Lower lobe of right lung (tissue), 2 donors: Measurements from ENCODE around the gene OR52D1. TPM values are rescaled to one million over a fixed set of nuclear protein-coding genes. Genes with fewer than 3 reads are reported as not detected.

Source experiments
- ATAC-seq, 2 donors: fragments of 200-7000 bp; cut with Tn5 transposase; one replicate each; pipeline ENCODE4 v1.9.1; 2020 to 2022; ENCODE audit warnings: mild to moderate bottlenecking in 2 of 2, moderate library complexity in 2 of 2
- DNase-seq: peaks from one replicate; pipeline ENCODE4 v3.0.0-alpha.2; 2020
- H3K27ac ChIP-seq: fragments of 200-600 bp; one replicate; pipeline ENCODE4 v1.8.0; 2022
- H3K27me3 ChIP-seq: fragments of 200-600 bp; one replicate; pipeline ENCODE4 v1.8.0; 2022; ENCODE audit warnings: low read depth
- H3K36me3 ChIP-seq: fragments of 200-600 bp; one replicate; pipeline ENCODE4 v1.8.0; 2022; ENCODE audit warnings: mild to moderate bottlenecking
- H3K4me1 ChIP-seq: fragments of 200-600 bp; one replicate; pipeline ENCODE4 v1.8.0; 2022
- H3K4me3 ChIP-seq: fragments of 200-600 bp; one replicate; pipeline ENCODE4 v1.8.0; 2022; ENCODE audit warnings: mild to moderate bottlenecking
- H3K9me3 ChIP-seq: fragments of 200-600 bp; one replicate; pipeline ENCODE4 v1.8.0; 2022
- intact Hi-C: fragments of 100-400 bp; cut with DNase I; formaldehyde crosslinking; loops from one replicate; pipeline ENCODE4 v1.11.0; 2022
- total RNA-seq: library from RNA; stranded (reverse); fragmentation: NEBNext Ultra II Directional; extraction: Animal tissue kit (Norgen Biotek cat#: 25700); gene quantifications from one replicate; pipeline ENCODE4 v1.2.1, GENCODE V29; 2021
- TF ChIP-seq, protein P1 (sequence below): fragments of 200-600 bp; IDR thresholded peaks from one replicate; pipeline ENCODE4 v1.8.0; 2022; ENCODE audit warnings: antibody characterized with exemption, mild to moderate bottlenecking
- donor health status: DM: no; HTN: yes; CAD: no; lungs with severe emphysema.

The OR52D1 gene
- total RNA-seq, 1 donor from 2014 or later: not detected

DNA sequence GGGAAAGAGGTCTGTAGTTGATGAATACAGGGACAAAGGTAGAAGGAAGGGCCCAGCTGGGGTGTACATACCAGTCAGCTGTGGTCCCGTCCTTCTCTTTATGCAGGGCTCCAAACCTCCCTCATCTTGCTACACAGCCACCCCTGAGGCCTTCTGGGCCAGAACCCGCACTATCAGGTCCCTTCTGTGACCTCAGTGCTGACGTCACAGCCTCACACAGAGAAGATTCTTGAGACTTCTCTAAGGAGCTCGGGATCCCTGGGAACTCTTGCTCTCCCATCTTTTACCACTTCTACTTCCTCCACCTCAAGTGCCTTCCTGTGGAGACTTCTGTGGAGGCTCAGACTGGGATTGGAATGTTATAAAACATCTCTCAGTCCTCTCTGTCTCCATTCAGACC is 21.3 kb downstream of the OR52D1 start, which contains the start of gene UBQLN3:
UBQLN3 (minus strand) TSS at position 155 of the 400 bp plus-strand sequence. CDS start 399 bp downstream, outside the sequence.
- no peak for DNase-seq
- Histone ChIP-seq H3K4me3 (no peak within 1 kb of the TSS), H3K27ac (no peak within 1 kb of the TSS), H3K4me1 (no peaks in the 10 kb centered on the region), H3K9me3 (no peaks in the 10 kb centered on the region), H3K27me3 (no peaks in the 10 kb centered on the region), H3K36me3 (no peaks in the 10 kb centered on the region)
- intact Hi-C loops: no loop called here
- ATAC-seq: no peak
- TF ChIP-seq, protein P1, sequence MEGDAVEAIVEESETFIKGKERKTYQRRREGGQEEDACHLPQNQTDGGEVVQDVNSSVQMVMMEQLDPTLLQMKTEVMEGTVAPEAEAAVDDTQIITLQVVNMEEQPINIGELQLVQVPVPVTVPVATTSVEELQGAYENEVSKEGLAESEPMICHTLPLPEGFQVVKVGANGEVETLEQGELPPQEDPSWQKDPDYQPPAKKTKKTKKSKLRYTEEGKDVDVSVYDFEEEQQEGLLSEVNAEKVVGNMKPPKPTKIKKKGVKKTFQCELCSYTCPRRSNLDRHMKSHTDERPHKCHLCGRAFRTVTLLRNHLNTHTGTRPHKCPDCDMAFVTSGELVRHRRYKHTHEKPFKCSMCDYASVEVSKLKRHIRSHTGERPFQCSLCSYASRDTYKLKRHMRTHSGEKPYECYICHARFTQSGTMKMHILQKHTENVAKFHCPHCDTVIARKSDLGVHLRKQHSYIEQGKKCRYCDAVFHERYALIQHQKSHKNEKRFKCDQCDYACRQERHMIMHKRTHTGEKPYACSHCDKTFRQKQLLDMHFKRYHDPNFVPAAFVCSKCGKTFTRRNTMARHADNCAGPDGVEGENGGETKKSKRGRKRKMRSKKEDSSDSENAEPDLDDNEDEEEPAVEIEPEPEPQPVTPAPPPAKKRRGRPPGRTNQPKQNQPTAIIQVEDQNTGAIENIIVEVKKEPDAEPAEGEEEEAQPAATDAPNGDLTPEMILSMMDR: no peak

DNA sequence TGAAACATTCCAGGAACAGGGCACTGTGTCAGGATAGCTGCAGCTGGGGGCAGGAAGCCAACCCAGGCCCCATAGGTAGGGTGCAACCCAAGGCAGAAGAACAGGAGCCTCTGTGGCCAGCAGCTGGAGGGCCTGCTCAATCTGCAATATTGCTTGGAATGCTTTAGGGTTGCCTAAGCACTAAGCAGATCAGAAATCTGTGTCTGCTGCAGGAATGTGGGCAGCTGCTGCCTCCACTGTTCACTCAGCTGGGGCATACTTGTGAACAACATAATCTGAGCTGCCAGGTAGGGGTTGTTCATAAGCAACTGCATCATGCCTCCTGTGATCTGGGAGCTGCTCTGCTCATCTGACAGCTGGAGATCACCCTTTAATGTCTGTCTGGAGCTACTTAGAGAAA is 26.4 kb downstream of the OR52D1 start:
- Histone ChIP-seq H3K27me3 (no peaks in the 10 kb centered on the region), H3K4me3 (no peak overlapping the region), H3K4me1 (no peaks in the 10 kb centered on the region), H3K36me3 (no peaks in the 10 kb centered on the region), H3K9me3 (no peaks in the 10 kb centered on the region), H3K27ac (no peak overlapping the region)
- ATAC-seq (peak in 1 of 2 donors; percentile 12), DNase-seq (no peak)
- intact Hi-C loops: no loop called here
- TF ChIP-seq, protein P1: no peak

DNA sequence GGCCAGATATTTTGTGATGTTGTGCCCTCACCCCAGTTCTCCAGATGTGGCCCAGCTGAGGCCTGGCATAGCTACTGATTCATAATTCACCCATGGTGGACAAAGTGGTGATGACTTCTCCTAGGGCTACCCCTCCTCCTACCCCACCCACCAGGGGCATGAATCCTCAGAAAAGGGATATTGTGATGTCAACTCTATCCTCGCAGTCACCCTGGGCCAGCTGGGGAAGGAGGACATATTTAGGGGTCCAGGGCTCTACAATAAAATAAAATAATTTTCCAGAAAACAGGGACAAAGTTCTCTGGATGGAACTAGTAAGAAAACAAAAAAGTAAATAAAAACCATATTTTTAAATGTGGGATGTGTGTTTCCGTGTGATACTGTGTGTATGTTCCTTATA is 28.1 kb downstream of the OR52D1 start, which contains the start of gene UBQLNL:
UBQLNL (minus strand) TSS at position 101 of the 400 bp plus-strand sequence. CDS start 258 bp downstream, outside the sequence.
- H3K27ac ChIP-seq: no peak within 1 kb of the TSS
- H3K36me3 ChIP-seq: no peaks in the 10 kb centered on the region
- DNase-seq (no peak), ATAC-seq (no peak)
- TF ChIP-seq, protein P1: no peak
- H3K4me3 ChIP-seq: no peak within 1 kb of the TSS
- H3K9me3 ChIP-seq: no peaks in the 10 kb centered on the region
- H3K4me1 ChIP-seq: no peaks in the 10 kb centered on the region
- intact Hi-C loops: no loop called here
- no peaks in the 10 kb centered on the region for H3K27me3 ChIP-seq

DNA sequence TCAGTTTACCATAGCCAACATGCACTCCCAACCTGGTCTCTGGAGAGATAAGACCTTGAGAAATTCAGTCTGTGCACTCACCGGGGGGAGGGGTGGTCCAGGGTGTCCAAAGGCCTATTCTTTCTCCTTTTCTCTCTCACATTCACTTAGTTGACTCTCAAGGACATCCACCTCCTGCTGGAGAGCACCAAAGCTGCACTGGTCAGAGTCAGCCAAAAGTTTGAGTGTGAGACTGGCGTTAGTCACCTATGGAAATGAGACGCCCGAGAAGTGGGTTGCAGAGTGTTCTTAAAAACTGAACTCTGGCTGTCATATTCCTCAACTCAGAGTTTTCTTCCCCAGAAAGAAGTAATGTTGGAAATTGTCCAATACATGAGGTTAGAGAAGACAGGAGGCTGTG is 33.1 kb downstream of the OR52D1 start:
- ATAC-seq: no peak
- H3K9me3 ChIP-seq: no peaks in the 10 kb centered on the region
- H3K36me3 ChIP-seq: no peaks in the 10 kb centered on the region
- no peak for DNase-seq
- H3K4me1 ChIP-seq: no peaks in the 10 kb centered on the region
- intact Hi-C loops: no loop called here
- no peak overlapping the region for H3K27ac ChIP-seq
- H3K27me3 ChIP-seq: no peaks in the 10 kb centered on the region
- TF ChIP-seq, protein P1: no peak
- no peak overlapping the region for H3K4me3 ChIP-seq

DNA sequence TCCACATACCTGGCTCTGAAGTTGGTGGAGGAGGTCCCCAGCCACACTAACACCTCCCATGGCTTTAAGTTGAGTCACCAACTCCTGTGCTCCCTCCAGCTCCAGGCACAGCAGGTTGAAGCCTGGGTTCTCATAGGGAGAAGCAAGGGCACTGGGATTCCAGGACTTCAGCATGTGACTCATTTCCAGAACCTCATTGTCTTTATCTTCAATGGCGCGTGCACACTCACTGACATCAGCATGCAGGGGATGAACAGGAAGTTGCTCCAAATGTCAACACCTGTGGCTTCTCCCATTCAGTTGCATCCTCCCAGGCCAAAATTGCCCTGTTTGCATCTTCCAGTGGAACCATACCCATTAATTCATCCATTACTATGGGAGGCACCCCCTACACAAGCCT is 33.8 kb downstream of the OR52D1 start:
- TF ChIP-seq, protein P1: no peak
- ATAC-seq: no peak

More for the DNA sequence above, 33.8 kb downstream of the OR52D1 start:
- H3K36me3 ChIP-seq: no peaks in the 10 kb centered on the region
- no peak overlapping the region for H3K27ac ChIP-seq
- intact Hi-C loops: no loop called here
- DNase-seq: no peak
- H3K4me3 ChIP-seq: no peak overlapping the region
- H3K4me1 ChIP-seq: no peaks in the 10 kb centered on the region
- H3K27me3 ChIP-seq: no peaks in the 10 kb centered on the region
- no peaks in the 10 kb centered on the region for H3K9me3 ChIP-seq
